HepG2 (cell line): ENCODE measurements around the gene MC1R. TPM values are rescaled to one million over a fixed set of nuclear protein-coding genes. Genes with fewer than 3 reads are reported as not detected.

Experiments
- ATAC-seq: fragments of 200-7000 bp; cut with Tn5 transposase; 3 replicates; pipeline ENCODE4 v1.9.1; 2020; ENCODE audit warnings: mild to moderate bottlenecking, moderate library complexity
- BruUV-seq: library from RNA; stranded (reverse); fragments of 400-500 nt; replicated peaks from 2 replicates; lab custom pipeline; 2021; lab: Mats Ljungman, UMichigan
- CTCF ChIA-PET: fragments of 300-600 bp; formaldehyde crosslinking; extraction: SDS; loops from one replicate; lab custom pipeline; 2021; ENCODE audit warnings: low total read pairs, inconsistent platforms, low intra/inter-chr PET ratio; lab: Yijun Ruan, JAX
- POLR2A ChIA-PET: fragments of 350-600 bp; sonication (Branson Sonifier 250); formaldehyde crosslinking; loops from one replicate; lab custom pipeline; 2020; ENCODE audit warnings: antibody characterized with exemption, inconsistent platforms; lab: Yijun Ruan, JAX
- DNase-seq: peaks from one replicate; pipeline ENCODE4 v3.0.0-alpha.2; 2015; ENCODE audit warnings: low spot score
- FAIRE-seq: peaks from 3 replicates; lab custom pipeline; 2011; peaks lifted over from hg19 to GRCh38; lab: Jason Lieb, UNC
- H2AFZ ChIP-seq: one replicate; pipeline ENCODE4 v1.6.1; 2011; ENCODE audit warnings: low read length, inconsistent platforms
- H3K27ac ChIP-seq: fragments of 300-600 bp; 3 replicates; pipeline ENCODE4 v1.8.0; 2011; ENCODE audit warnings: mixed run types, mild to moderate bottlenecking, mixed read lengths, low read length, inconsistent platforms; ENCODE audit not compliant: insufficient read depth; ENCODE audit errors: extremely low read length
- H3K27me3 ChIP-seq, 2 experiments: fragments of 200-600 bp in 1 of 2; 2 replicates in 1 of 2; 3 replicates in 1 of 2; pipeline versions ENCODE4 v1.6.0 to v1.8.0; 2011; ENCODE audit warnings: low read length in 2 of 2, mild to moderate bottlenecking in 2 of 2, moderate library complexity in 2 of 2, inconsistent platforms in 1 of 2; ENCODE audit not compliant: insufficient read depth in 2 of 2, control insufficient read depth in 1 of 2
- H3K36me3 ChIP-seq, 2 experiments: fragments of 200-600 bp in 1 of 2; replicated peaks in 1 of 2; 2 replicates in 1 of 2; 3 replicates in 1 of 2; pipeline versions ENCODE4 v1.5.1 to v1.8.0; 2011; ENCODE audit warnings: low read length in 2 of 2, inconsistent platforms in 1 of 2; ENCODE audit not compliant: insufficient read depth in 2 of 2, control insufficient read depth in 1 of 2
- H3K4me1 ChIP-seq: 2 replicates; pipeline ENCODE4 v1.5.1; 2012; ENCODE audit warnings: low read length, inconsistent platforms; ENCODE audit not compliant: insufficient read depth
- H3K4me2 ChIP-seq: 2 replicates; pipeline ENCODE4 v1.6.0; 2011; ENCODE audit warnings: low read depth, low read length, inconsistent platforms
- H3K4me3 ChIP-seq, 3 experiments: fragments of 200-600 bp in 1 of 3; sonication (generic), shearing (Covaris generic) in 1 of 3; replicated peaks in 1 of 3; 2 replicates each; pipeline ENCODE4 v1.5.1; 2011 to 2016; ENCODE audit warnings: low read length in 3 of 3, inconsistent platforms in 2 of 3, low read depth in 2 of 3, mild to moderate bottlenecking in 2 of 3, control low read depth in 1 of 3, mixed read lengths in 1 of 3; ENCODE audit not compliant: insufficient read depth in 1 of 3
- H3K79me2 ChIP-seq: one replicate; pipeline ENCODE4 v1.6.1; 2011; ENCODE audit warnings: low read length, inconsistent platforms; ENCODE audit not compliant: insufficient read depth
- H3K9ac ChIP-seq: 2 replicates; pipeline ENCODE4 v1.6.0; 2011; ENCODE audit warnings: mild to moderate bottlenecking, low read depth, low read length, inconsistent platforms; ENCODE audit not compliant: insufficient read depth
- H3K9me3 ChIP-seq: 2 replicates; pipeline ENCODE4 v1.5.1; 2012; ENCODE audit warnings: mild to moderate bottlenecking, low read length
- H4K20me1 ChIP-seq: 2 replicates; pipeline ENCODE4 v1.6.0; 2011; ENCODE audit warnings: inconsistent platforms, mild to moderate bottlenecking, low read length, moderate library complexity; ENCODE audit not compliant: insufficient read depth
- ARNTL ChIP-seq: sonication (generic); formaldehyde crosslinking; IDR thresholded peaks from 2 replicates; pipeline ENCODE4 v1.4.0; 2020; ENCODE audit warnings: mild to moderate bottlenecking, missing genetic modification reagents
- ELF4 ChIP-seq: sonication (generic); formaldehyde crosslinking; IDR thresholded peaks from 2 replicates; pipeline ENCODE4 v1.5.0; 2020; ENCODE audit warnings: missing genetic modification reagents, mild to moderate bottlenecking, moderate library complexity, borderline replicate concordance
- HNF4G ChIP-seq, 2 experiments: sonication (generic) in 1 of 2; formaldehyde crosslinking in 1 of 2; IDR thresholded peaks; 2 replicates each; pipeline versions ENCODE4 v1.4.0 to v1.6.1; 2011 to 2020; ENCODE audit warnings: borderline replicate concordance in 2 of 2, low read depth in 2 of 2, mild to moderate bottlenecking in 2 of 2, low read length in 1 of 2, missing genetic modification reagents in 1 of 2, moderate library complexity in 1 of 2
- MTA1 ChIP-seq: sonication (generic); formaldehyde crosslinking; IDR thresholded peaks from 2 replicates; pipeline ENCODE4 v1.4.0; 2020; ENCODE audit warnings: missing genetic modification reagents, mild to moderate bottlenecking, borderline replicate concordance
- PLRG1 ChIP-seq: fragments of 450-650 bp; conservative IDR thresholded peaks from 2 replicates; pipeline ENCODE4 v1.6.1; 2016
- TEAD3 ChIP-seq: optimal IDR thresholded peaks from 2 replicates; pipeline ENCODE3; 2016; ENCODE audit warnings: borderline replicate concordance
- THYN1 ChIP-seq: sonication (generic); formaldehyde crosslinking; IDR thresholded peaks from 2 replicates; pipeline ENCODE4 v1.8.1; 2023; ENCODE audit warnings: low read depth, mild to moderate bottlenecking, moderate library complexity, missing genetic modification reagents, borderline replicate concordance
- ZBTB21 ChIP-seq: sonication (generic); formaldehyde crosslinking; IDR thresholded peaks from 2 replicates; pipeline ENCODE4 v1.4.0; 2020; ENCODE audit warnings: missing genetic modification reagents
- ZFP37 ChIP-seq: sonication (generic); formaldehyde crosslinking; IDR thresholded peaks from 2 replicates; pipeline ENCODE4 v1.4.0; 2020; ENCODE audit warnings: missing genetic modification reagents, borderline replicate concordance
- ZFP90 ChIP-seq: sonication (generic); formaldehyde crosslinking; IDR thresholded peaks from 2 replicates; pipeline ENCODE4 v1.8.0; 2022; ENCODE audit warnings: missing genetic modification reagents, mild to moderate bottlenecking, inconsistent platforms, borderline replicate concordance
- ZNF101 ChIP-seq: sonication (generic); formaldehyde crosslinking; IDR thresholded peaks from 2 replicates; pipeline ENCODE4 v1.4.0; 2020; ENCODE audit warnings: mild to moderate bottlenecking, low read depth, missing genetic modification reagents, borderline replicate concordance
- ZNF543 ChIP-seq: sonication (generic); formaldehyde crosslinking; IDR thresholded peaks from 2 replicates; pipeline ENCODE4 v1.4.0; 2020; ENCODE audit warnings: mild to moderate bottlenecking, missing genetic modification reagents
- ZSCAN21 ChIP-seq: sonication (generic); formaldehyde crosslinking; IDR thresholded peaks from 2 replicates; pipeline ENCODE4 v1.8.0; 2022; ENCODE audit warnings: mild to moderate bottlenecking, missing genetic modification reagents, moderate library complexity, borderline replicate concordance
- WGBS: methylation state at CpG from one replicate; pipeline ENCODE4 v1.1.6; 2017; ENCODE audit warnings: low lambda C conversion rate; 5-methylcytosine and 5-hydroxymethylcytosine counted together
- in situ Hi-C: cut with HindIII; loops from 2 replicates; pipeline ENCODE4 v1.10.0; 2017; ENCODE audit warnings: low pct_unique_long_range_greater_than_20kb; ENCODE audit not compliant: extremely low pct_ligation_motif_present
- intact Hi-C: fragments of 100-400 bp; cut with micrococcal nuclease; formaldehyde crosslinking; loops from one replicate; pipeline ENCODE4 v1.10.0; 2022; ENCODE audit not compliant: unreplicated experiment
- polyA plus RNA-seq, 8 experiments: library from polyadenylated mRNA; depleted of rRNA in 3 of 8; stranded (reverse) in 7 of 8; unstranded in 1 of 8; fragments of >200 nt; fragmentation: Illumina TruSeq in 4 of 8; extraction: Trizol in 4 of 8; gene quantifications; 2 replicates each; pipeline versions ENCODE4 v1.2.1 to v1.2.3, GENCODE V29; 2011 to 2016; ENCODE audit warnings: low read depth in 4 of 8, missing spikeins in 1 of 8, mixed read lengths in 1 of 8; ENCODE audit not compliant: insufficient read depth in 1 of 8
- total RNA-seq, 5 experiments: library from RNA; depleted of rRNA; stranded (reverse); fragments of >200 nt; fragmentation: Illumina TruSeq; extraction: Trizol; gene quantifications; 2 replicates each; pipeline ENCODE4 v1.2.3, GENCODE V29; 2016; ENCODE audit warnings: low read depth in 1 of 5
- TF ChIP-seq, protein P1 (sequence below): sonication (generic); formaldehyde crosslinking; IDR thresholded peaks from 2 replicates; pipeline ENCODE4 v1.4.0; 2020; ENCODE audit warnings: missing genetic modification reagents; ENCODE audit errors: not compliant biosample characterization

Gene MC1R
- total and polyA plus RNA-seq, 2 of the 13 experiments (the other 11 are each of a cell fraction or from before 2014, with no cell fraction given) = 9.1 to 14.8 TPM

DNA sequence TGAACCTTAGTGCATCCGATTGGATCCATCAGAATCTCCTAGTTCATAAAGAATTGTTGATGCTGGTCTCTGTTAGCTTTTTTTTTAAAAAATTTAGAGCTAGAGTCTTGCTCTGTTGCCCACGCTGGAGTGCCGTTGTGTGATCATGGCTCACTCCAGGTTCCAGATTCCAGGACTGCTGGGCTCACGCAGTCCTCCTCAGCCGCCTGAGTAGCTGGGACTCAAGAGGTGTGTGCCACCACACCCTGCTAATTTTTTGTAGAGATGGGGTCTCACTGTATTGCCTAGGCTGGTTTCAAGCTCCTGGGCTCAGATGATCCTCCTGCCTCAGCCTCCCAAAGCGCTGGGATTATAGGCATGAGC lies 37.3 kb upstream of the MC1R start:
- Histone ChIP-seq H3K9ac (no peak overlapping the region), H3K4me1 (no peaks in the 10 kb centered on the region), H3K36me3 (peaks cover 37 to 72% of the 10 kb centered on the region in 2 experiments), H3K27ac (no peak overlapping the region), H3K4me2 (no peak overlapping the region), H3K79me2 (peaks cover 59% of the 10 kb centered on the region), H4K20me1 (peaks cover 18% of the 10 kb centered on the region), H3K27me3 (no peaks in the 10 kb centered on the region), H3K4me3 (no peak overlapping the region), H3K9me3 (no peaks in the 10 kb centered on the region), H2AFZ (no peak overlapping the region)
- in situ Hi-C loops = no loop called here
- DNase-seq = no peak
- BruUV-seq = no TSS peak
- FAIRE-seq = no peak
- CTCF ChIA-PET = no interaction called here
- 98% methylated on average over 6 of the region's 6 CpGs for WGBS
- POLR2A ChIA-PET = no interaction called here
- ATAC-seq = no peak
- intact Hi-C loops = no loop called here
- TF ChIP-seq ZFP90 (CRISPR knock-in tag) (no peak), THYN1 (CRISPR knock-in tag) (no peak), ELF4 (no peak), ZNF543 (CRISPR knock-in tag) (no peak), ZNF101 (CRISPR knock-in tag) (no peak), HNF4G (IDR thresholded peaks at IDR 0.05; ENCODE audit: borderline replicate concordance, low read depth, low read length) (no peak), HNF4G (CRISPR knock-in tag; IDR thresholded peaks at IDR 0.05; ENCODE audit: borderline replicate concordance, low read depth) (no peak), ARNTL (CRISPR knock-in tag) (no peak), TEAD3 (CRISPR knock-in tag) (no peak), ZBTB21 (CRISPR knock-in tag) (no peak), ZSCAN21 (CRISPR knock-in tag) (no peak), PLRG1 (no peak), MTA1 (CRISPR knock-in tag) (no peak), ZFP37 (CRISPR knock-in tag) (no peak)
- TF ChIP-seq, protein P1, sequence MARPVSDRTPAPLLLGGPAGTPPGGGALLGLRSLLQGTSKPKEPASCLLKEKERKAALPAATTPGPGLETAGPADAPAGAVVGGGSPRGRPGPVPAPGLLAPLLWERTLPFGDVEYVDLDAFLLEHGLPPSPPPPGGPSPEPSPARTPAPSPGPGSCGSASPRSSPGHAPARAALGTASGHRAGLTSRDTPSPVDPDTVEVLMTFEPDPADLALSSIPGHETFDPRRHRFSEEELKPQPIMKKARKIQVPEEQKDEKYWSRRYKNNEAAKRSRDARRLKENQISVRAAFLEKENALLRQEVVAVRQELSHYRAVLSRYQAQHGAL (CRISPR knock-in tag) = no peak
